SK-N-SH (cell line): ENCODE measurements around the gene TAOK1. TPM values are rescaled to one million over a fixed set of nuclear protein-coding genes. Genes with fewer than 3 reads are reported as not detected.

ENCODE experiments used
- CTCF ChIA-PET: fragments of 300-600, 350-600 bp; formaldehyde crosslinking; extraction: SDS; loops from one replicate; lab custom pipeline; 2021; lab: Yijun Ruan, JAX
- POLR2A ChIA-PET: fragments of 350-600 bp; sonication (Branson Sonifier 250); formaldehyde crosslinking; extraction: SDS; loops from one replicate; lab custom pipeline; 2020; ENCODE audit warnings: antibody characterized with exemption, inconsistent platforms; lab: Yijun Ruan, JAX
- DNase-seq: peaks from one replicate; pipeline ENCODE4 v3.0.0; 2012
- H2AFZ ChIP-seq: fragments of 200-600 bp; sonication (generic); 2 replicates; pipeline ENCODE4 v1.8.1; 2016; ENCODE audit warnings: antibody characterized with exemption, mild to moderate bottlenecking, low read depth
- H3F3A ChIP-seq: fragments of 200-600 bp; sonication (generic); replicated peaks from 2 replicates; pipeline ENCODE3; 2016; ENCODE audit warnings: antibody characterized with exemption, mild to moderate bottlenecking; ENCODE audit not compliant: insufficient read depth
- H3K27ac ChIP-seq, 2 experiments: fragments of 200-500 bp in 1 of 2; fragments of 200-600 bp in 1 of 2; sonication (Bioruptor generic) in 1 of 2; sonication (generic), shearing (Covaris generic) in 1 of 2; 2 replicates each; pipeline versions ENCODE4 v1.5.1 to v1.6.1; 2014 to 2016; ENCODE audit warnings: low read depth in 2 of 2, inconsistent platforms in 1 of 2, low read length in 1 of 2, mild to moderate bottlenecking in 1 of 2, mixed read lengths in 1 of 2
- H3K27me3 ChIP-seq: fragments of 200-600 bp; sonication (generic), shearing (Covaris generic); 2 replicates; pipeline ENCODE4 v1.6.1; 2016; ENCODE audit warnings: mixed run types; ENCODE audit not compliant: insufficient read depth
- H3K36me3 ChIP-seq, 2 experiments: fragments of 200-500 bp in 1 of 2; fragments of 200-600 bp in 1 of 2; sonication (Bioruptor generic) in 1 of 2; sonication (generic) in 1 of 2; replicated peaks in 1 of 2; 2 replicates each; pipeline versions ENCODE3 to v1.5.1; 2014 to 2016; ENCODE audit warnings: low read length in 1 of 2, mild to moderate bottlenecking in 1 of 2; ENCODE audit not compliant: insufficient read depth in 2 of 2, control insufficient read depth in 1 of 2
- H3K4me1 ChIP-seq, 2 experiments: fragments of 200-500 bp in 1 of 2; fragments of 200-600 bp in 1 of 2; sonication (Bioruptor generic) in 1 of 2; sonication (generic), shearing (Covaris generic) in 1 of 2; 2 replicates each; pipeline versions ENCODE4 v1.5.1 to v1.6.1; 2014 to 2016; ENCODE audit warnings: low read depth in 1 of 2, low read length in 1 of 2, mixed run types in 1 of 2; ENCODE audit not compliant: insufficient read depth in 2 of 2, control insufficient read depth in 1 of 2
- H3K4me2 ChIP-seq: fragments of 200-600 bp; sonication (generic), shearing (Covaris generic); 2 replicates; pipeline ENCODE4 v1.6.1; 2017; ENCODE audit warnings: mixed run types
- H3K4me3 ChIP-seq, 2 experiments: fragments of 200-500 bp in 1 of 2; fragments of 200-600 bp in 1 of 2; sonication (Bioruptor generic) in 1 of 2; sonication (generic), shearing (Covaris generic) in 1 of 2; 2 replicates each; pipeline versions ENCODE4 v1.5.1 to v1.8.1; 2014 to 2016; ENCODE audit warnings: low read depth in 2 of 2, inconsistent platforms in 1 of 2, low read length in 1 of 2, mild to moderate bottlenecking in 1 of 2, mixed read lengths in 1 of 2, moderate library complexity in 1 of 2
- H3K79me2 ChIP-seq: fragments of 200-600 bp; sonication (generic); 2 replicates; pipeline ENCODE4 v1.8.1; 2017; ENCODE audit warnings: mild to moderate bottlenecking; ENCODE audit not compliant: insufficient read depth
- H3K9ac ChIP-seq: fragments of 200-600 bp; sonication (generic); 2 replicates; pipeline ENCODE4 v1.6.1; 2017; ENCODE audit warnings: mixed run types
- H3K9me2 ChIP-seq: fragments of 200-600 bp; sonication (generic); 2 replicates; pipeline ENCODE4 v1.6.1; 2017; ENCODE audit warnings: mixed run types
- H3K9me3 ChIP-seq: fragments of 200-600 bp; sonication (generic); 2 replicates; pipeline ENCODE4 v1.6.1; 2017; ENCODE audit warnings: mixed run types, mild to moderate bottlenecking, moderate library complexity
- H4K20me1 ChIP-seq: fragments of 200-600 bp; sonication (generic); 2 replicates; pipeline ENCODE4 v1.6.1; 2017; ENCODE audit warnings: mild to moderate bottlenecking, mixed run types; ENCODE audit not compliant: insufficient read depth
- CHD2 ChIP-seq: fragments of 150-350 bp; IDR thresholded peaks from 2 replicates; pipeline ENCODE4 v1.6.1; 2018; ENCODE audit warnings: low read length; ENCODE audit not compliant: partially characterized antibody
- FOSL2 ChIP-seq: IDR thresholded peaks from 2 replicates; pipeline ENCODE4 v1.4.0; 2012; ENCODE audit warnings: low read depth, mild to moderate bottlenecking, moderate library complexity, borderline replicate concordance
- FOXJ3 ChIP-seq: sonication (generic); formaldehyde crosslinking; IDR thresholded peaks from 2 replicates; pipeline ENCODE4 v1.5.1; 2020; ENCODE audit warnings: mild to moderate bottlenecking, missing genetic modification reagents
- FOXM1 ChIP-seq: IDR thresholded peaks from 2 replicates; pipeline ENCODE4 v1.4.0; 2012; ENCODE audit warnings: low read depth, mild to moderate bottlenecking
- GABPA ChIP-seq: IDR thresholded peaks from 2 replicates; pipeline ENCODE4 v1.4.0; 2012; ENCODE audit warnings: low read depth, mild to moderate bottlenecking
- IRF3 ChIP-seq: fragments of 150-350 bp; IDR thresholded peaks from 2 replicates; pipeline ENCODE4 v1.6.1; 2016; ENCODE audit warnings: mild to moderate bottlenecking, low read depth, low read length
- MXI1 ChIP-seq: IDR thresholded peaks from 2 replicates; pipeline ENCODE4 v1.6.1; 2012; ENCODE audit warnings: mild to moderate bottlenecking, low read depth, low read length, improper control_type of control experiment
- NRF1 ChIP-seq: IDR thresholded peaks from 2 replicates; pipeline ENCODE4 v1.6.1; 2012; ENCODE audit warnings: low read depth, mild to moderate bottlenecking, low read length
- PBX3 ChIP-seq: IDR thresholded peaks from 2 replicates; pipeline ENCODE4; 2012
- POLR2AphosphoS5 ChIP-seq: IDR thresholded peaks from 2 replicates; pipeline ENCODE4 v1.6.1; 2012; ENCODE audit warnings: low read depth, low read length
- RAD21 ChIP-seq: IDR thresholded peaks from 2 replicates; pipeline ENCODE4 v1.6.1; 2012; ENCODE audit warnings: mild to moderate bottlenecking, low read length
- RXRA ChIP-seq: IDR thresholded peaks from 2 replicates; pipeline ENCODE4 v1.4.0; 2012; ENCODE audit warnings: low read depth, mild to moderate bottlenecking, borderline replicate concordance
- SMC3 ChIP-seq: IDR thresholded peaks from 2 replicates; pipeline ENCODE4 v1.6.1; 2012; ENCODE audit warnings: low read depth, low read length, improper control_type of control experiment
- TAF1 ChIP-seq: IDR thresholded peaks from 2 replicates; pipeline ENCODE4 v1.6.1; 2012; ENCODE audit warnings: low read depth, mild to moderate bottlenecking, low read length, moderate library complexity, borderline replicate concordance
- TEAD4 ChIP-seq: IDR thresholded peaks from 2 replicates; pipeline ENCODE4 v1.4.0; 2012; ENCODE audit warnings: mild to moderate bottlenecking, borderline replicate concordance; ENCODE audit not compliant: insufficient read depth
- USF1 ChIP-seq: IDR thresholded peaks from 2 replicates; pipeline ENCODE4 v1.4.0; 2012; ENCODE audit warnings: low read depth, borderline replicate concordance
- USF2 ChIP-seq: fragments of 150-350 bp; IDR thresholded peaks from 2 replicates; pipeline ENCODE4 v1.6.1; 2017; ENCODE audit warnings: antibody characterized with exemption, low read length, low read depth, borderline replicate concordance
- YY1 ChIP-seq: IDR thresholded peaks from 2 replicates; pipeline ENCODE4 v1.4.0; 2012; ENCODE audit warnings: low read depth, mild to moderate bottlenecking
- ZBTB33 ChIP-seq: IDR thresholded peaks from 2 replicates; pipeline ENCODE4 v1.4.0; 2012; ENCODE audit warnings: low read depth, borderline replicate concordance
- WGBS: methylation state at CpG from one replicate; pipeline ENCODE4 v1.1.6; 2017; ENCODE audit warnings: low lambda C conversion rate; 5-methylcytosine and 5-hydroxymethylcytosine counted together
- polyA plus RNA-seq, 3 experiments: library from polyadenylated mRNA; depleted of rRNA; stranded (reverse); fragments of >200 nt; gene quantifications; 2 replicates each; pipeline ENCODE4 v1.2.3, GENCODE V29; 2012

The TAOK1 gene
- polyA plus RNA-seq, 1 of the 3 experiments (the other 2 are of a cell fraction): 5.9 TPM

- Histone ChIP-seq H3K27me3 (no peaks in the 10 kb centered on the region), H3K4me1 (peaks cover 34 to 67% of the 10 kb centered on the region in 2 experiments), H4K20me1 (0 out of 2 replicates have a peak, but pooled peaks cover 4% of the 10 kb centered on the region), H3K9me3 (no peaks in the 10 kb centered on the region), H3K9me2 (no peaks in the 10 kb centered on the region), H3K36me3 (no peaks in the 10 kb centered on the region), H3K27ac (peak overlapping the region in 1 of 2 experiments; percentile 91; a peak in 2 of 4 replicates), H3F3A (peaks cover 29% of the 10 kb centered on the region), H3K9ac (no peak overlapping the region), H3K79me2 (peaks cover 24% of the 10 kb centered on the region), H3K4me2 (peak overlapping the region; percentile 93), H3K4me3 (peak overlapping the region; percentile 65 to 89), H2AFZ (no peak overlapping the region)
- DNase-seq: no peak
- WGBS: 82% methylated on average over 8 of the region's 11 CpGs
- no peak for TF ChIP-seq FOXJ3 (CRISPR knock-in tag)
- no peak for TF ChIP-seq ZBTB33
- TF ChIP-seq TAF1: no peak
- TF ChIP-seq PBX3: no peak
- no peak for TF ChIP-seq POLR2AphosphoS5
- TF ChIP-seq RXRA: no peak
- TF ChIP-seq YY1: no peak
- CTCF ChIA-PET: interaction anchor here (0.6 to 5.0 kb wide), 12 partner anchors 12 to 642 kb away, joined by 3 to 98 read pairs (median 4); partner anchors contain the start of genes ABHD15 and TP53I13
- POLR2A ChIA-PET: no interaction called here
Measured at GRCh38 chr17:29594519-29595090, 204.4 kb downstream of the TAOK1 start.

GRCh38 chr17:29595107-29595942 is 205.2 kb downstream of the TAOK1 start:
- Histone ChIP-seq H3K9me2 (no peaks in the 10 kb centered on the region), H3F3A (peaks cover 22% of the 10 kb centered on the region), H3K4me3 (peak overlapping the region in 1 of 2 experiments; percentile 89; a peak in 1 of 4 replicates), H3K79me2 (peaks cover 27% of the 10 kb centered on the region), H4K20me1 (peaks cover 4% of the 10 kb centered on the region; the same call in 1 of the 2 replicates), H2AFZ (no peak overlapping the region), H3K9me3 (no peaks in the 10 kb centered on the region), H3K36me3 (no peaks in the 10 kb centered on the region), H3K27ac (peak overlapping the region in 1 of 2 experiments; percentile 91; a peak in 2 of 4 replicates), H3K9ac (no peak overlapping the region), H3K4me2 (peak overlapping the region; percentile 93), H3K27me3 (no peaks in the 10 kb centered on the region), H3K4me1 (peaks cover 27 to 63% of the 10 kb centered on the region in 2 experiments)
- ChIA-PET POLR2A (interaction anchor here (0.9 kb wide), 1 partner anchor 26 kb away, joined by 3 read pairs; no protein-coding TSS in a partner anchor), CTCF (interaction anchor here (1.1 to 5.0 kb wide), 8 partner anchors 11 to 226 kb away, joined by 3 to 98 read pairs (median 4); partner anchors contain the start of genes ABHD15 and TP53I13)
- no peak for DNase-seq
- 57% methylated on average over 5 of the region's 7 CpGs for WGBS
- TF ChIP-seq SMC3 (no peak), MXI1 (no peak), FOXM1 (no peak), TAF1 (no peak), NRF1 (no peak), POLR2AphosphoS5 (no peak), TEAD4 (no peak), USF2 (no peak), GABPA (no peak), IRF3 (no peak), CHD2 (no peak), FOSL2 (no peak), RAD21 (no peak), USF1 (no peak), FOXJ3 (CRISPR knock-in tag) (no peak)
